ENCODE measurements around the gene POM121.
"Not testable (repeated sequence)": the region's sequence is repeated elsewhere in the genome, so short reads cannot be mapped to it uniquely, and the experiment has no call there.

POM121 gene

DNA sequence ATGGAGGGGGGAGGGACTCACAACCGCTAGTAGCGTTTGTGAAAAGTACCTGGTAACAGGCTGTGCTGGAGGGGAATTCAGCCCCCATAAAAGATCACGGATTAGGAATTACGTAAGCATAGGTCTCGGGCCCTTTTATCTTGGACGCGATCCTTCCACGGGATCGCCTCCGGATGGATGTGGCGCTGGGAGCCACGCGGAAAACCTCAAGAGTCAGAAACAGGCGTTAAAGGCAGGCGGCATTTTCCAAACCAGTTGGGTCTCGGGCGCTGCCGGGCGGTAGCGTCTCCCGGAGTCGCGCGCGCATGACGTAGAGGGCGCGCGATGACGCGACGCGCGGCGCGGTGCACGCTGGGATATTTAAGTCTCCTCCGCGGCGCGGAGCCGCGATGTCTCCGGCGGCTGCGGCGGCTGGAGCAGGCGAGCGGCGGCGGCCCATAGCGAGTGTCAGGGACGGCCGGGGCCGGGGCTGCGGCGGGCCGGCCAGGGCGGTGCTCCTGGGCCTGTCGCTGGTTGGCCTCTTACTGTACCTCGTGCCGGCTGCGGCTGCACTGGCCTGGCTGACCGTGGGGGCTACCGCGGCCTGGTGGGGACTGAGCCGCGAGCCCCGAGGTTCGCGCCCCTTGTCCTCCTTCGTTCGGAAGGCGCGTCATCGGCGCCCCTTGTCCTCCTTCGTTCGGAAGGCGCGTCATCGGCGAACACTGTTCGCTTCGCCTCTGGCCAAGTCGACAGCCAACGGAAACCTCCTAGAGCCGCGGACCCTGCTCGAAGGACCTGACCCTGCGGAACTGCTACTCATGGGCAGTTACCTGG, at the start of gene POM121:
POM121 (plus strand) TSS at position 363 of the 813 bp plus-strand sequence; CDS start at position 390, 27 bp downstream.
- peak; percentile 93 for DNase-seq

DNA sequence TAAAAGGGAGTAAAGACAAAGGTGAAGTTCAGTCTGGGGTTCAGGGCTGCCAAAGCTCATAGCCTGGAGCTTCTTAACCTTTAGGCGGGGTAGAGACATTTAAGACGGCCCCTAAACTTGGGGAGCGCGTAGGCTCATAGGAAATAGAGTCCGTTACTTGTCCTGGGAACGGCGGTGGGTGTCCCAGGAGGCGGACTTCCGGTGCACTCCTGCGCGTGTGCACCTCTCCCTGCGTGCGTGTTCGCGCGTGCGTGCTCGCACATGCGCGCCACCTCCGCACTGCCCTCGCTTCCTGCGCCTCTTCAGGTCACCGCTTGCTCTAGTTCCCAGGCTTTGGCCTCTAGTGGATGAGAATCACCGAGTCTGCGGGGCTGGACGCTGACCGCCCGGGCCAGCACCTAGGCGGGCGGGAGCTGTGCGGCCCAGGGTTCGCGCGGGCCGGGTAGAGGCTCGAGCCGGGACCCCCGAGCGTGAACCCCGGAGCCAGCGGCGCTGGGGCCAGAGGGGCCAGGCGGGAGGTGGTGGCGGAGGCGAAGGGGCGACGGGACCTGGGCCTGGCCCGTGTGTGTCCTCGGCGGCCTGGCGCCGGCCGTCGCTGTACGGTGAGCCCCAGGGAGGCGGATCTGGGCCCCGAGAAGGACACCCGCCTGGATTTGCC, 45.7 kb upstream of the POM121 start:
- peak; percentile 93 for DNase-seq

DNA sequence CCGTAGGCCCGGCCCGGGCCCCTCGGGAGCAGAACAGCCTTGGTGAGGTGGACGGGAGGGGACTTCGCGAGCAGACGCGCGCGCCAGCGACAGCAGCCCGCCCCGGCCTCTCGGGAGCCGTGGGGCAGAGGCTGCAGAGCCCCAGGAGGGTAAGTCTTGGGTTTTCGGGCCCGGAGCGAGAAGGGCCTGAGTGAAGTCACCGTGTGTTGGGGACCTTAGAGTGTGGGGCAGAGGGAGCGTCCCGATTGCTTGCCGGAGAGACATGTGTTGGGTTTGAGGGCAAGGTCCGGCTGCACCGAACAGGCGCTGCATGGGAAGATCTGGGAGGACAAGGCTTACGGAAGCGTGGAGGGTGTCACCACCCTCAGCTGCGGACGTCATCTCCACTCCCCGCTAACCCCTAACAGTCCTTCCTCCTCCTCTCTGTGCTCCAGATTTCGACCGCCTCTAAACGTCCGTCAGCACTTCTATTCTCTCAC, 45.1 kb upstream of the POM121 start:
- peak; percentile 56 for DNase-seq

DNA sequence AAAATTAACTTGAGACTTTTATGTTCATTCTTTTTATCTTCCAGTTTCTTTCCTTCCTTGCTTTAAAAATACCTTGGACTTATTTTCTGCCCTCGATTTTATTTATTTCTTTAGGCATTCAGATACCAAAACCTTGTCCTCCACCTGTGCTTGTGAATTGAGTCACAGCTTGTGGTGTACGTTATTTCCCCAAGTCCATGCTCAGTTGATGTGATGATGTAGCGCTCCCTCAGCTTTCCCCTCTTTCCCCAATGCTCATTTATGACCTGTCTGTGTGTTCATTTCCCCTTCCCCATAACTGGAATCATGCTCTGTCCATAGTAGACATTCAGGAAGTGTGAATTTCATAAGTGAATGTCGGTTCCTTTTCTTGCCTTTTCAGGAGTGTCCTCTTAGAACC, 33.1 kb upstream of the POM121 start:
- DNase-seq: not testable (repeated sequence)

DNA sequence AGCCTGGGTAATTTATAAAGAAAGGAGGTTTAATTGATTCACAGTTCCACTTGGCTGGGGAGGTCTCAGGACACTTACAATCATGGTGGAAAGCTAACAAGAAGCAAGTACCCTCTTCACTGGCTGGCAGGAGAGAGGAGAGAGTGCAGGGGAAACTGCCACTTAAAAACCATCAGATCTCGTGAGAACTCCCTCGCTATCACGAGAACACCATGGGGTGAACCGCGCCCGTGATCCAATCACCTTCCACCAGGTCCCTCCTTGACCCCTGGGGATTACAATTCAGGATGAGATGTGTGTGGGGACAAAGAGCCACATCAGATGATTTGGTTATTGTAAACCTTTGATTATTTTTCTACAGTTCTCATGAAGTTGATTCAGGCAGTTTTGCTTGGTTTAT, 20.2 kb upstream of the POM121 start:
- not testable (repeated sequence) for DNase-seq

DNA sequence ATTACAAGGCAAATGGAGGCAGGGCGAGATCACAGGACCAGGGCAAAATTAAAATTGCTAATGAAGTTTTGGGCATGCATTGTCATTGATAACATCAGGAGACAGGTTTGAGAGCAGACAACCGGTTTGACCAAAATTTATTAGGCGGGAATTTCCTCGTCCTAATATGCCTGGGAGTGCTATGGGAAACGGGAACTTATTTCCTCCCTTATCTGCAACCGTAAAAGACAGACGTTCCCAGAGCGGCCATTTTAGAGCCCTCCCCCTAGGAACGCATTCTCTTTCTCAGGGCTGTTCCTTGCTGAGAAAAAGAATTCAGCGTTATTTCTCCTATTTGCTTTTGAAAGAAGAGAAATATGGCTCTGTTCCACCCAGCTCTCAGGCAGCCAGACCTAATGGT, 16.5 kb upstream of the POM121 start:
- not testable (repeated sequence) for DNase-seq

DNA sequence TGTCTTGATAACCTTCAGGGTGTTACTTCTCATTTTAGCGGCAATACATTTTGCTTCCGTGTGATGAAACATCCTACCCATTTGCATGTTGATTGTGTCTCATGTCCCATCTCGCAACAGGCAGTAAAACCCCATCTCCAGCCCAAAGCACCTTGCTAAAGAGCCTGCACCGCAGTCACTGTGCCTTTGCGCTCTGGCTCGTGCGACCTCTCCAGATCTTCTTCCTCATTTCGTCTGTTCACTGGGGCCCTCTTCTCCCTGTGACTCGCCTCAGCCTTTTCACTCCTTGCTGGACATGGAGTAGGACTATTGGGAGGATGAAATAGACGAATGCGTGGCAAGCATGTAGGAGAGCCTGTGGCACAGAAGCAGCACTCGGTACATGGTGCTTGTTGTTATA, 13.5 kb upstream of the POM121 start:
- DNase-seq: not testable (repeated sequence)

DNA sequence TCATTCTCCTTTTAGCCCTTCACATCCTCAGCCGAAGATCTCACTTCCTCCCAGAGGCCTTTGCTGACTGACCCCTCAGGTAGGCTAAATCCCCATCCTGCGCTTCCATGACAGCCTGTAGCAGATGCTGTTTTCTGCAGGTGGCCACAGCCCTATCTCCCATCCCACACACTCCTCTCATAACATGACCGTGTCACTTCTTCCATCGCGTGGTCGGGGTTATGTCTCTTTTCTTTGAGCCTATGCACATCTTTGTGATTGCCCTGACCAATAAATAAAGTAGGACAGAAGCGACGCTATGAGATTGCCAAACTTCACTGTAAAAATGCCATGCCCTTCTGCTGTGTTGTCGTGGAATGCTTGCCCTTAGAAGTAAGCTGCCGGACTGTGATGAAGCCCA, 11.1 kb upstream of the POM121 start:
- DNase-seq: not testable (repeated sequence)

DNA sequence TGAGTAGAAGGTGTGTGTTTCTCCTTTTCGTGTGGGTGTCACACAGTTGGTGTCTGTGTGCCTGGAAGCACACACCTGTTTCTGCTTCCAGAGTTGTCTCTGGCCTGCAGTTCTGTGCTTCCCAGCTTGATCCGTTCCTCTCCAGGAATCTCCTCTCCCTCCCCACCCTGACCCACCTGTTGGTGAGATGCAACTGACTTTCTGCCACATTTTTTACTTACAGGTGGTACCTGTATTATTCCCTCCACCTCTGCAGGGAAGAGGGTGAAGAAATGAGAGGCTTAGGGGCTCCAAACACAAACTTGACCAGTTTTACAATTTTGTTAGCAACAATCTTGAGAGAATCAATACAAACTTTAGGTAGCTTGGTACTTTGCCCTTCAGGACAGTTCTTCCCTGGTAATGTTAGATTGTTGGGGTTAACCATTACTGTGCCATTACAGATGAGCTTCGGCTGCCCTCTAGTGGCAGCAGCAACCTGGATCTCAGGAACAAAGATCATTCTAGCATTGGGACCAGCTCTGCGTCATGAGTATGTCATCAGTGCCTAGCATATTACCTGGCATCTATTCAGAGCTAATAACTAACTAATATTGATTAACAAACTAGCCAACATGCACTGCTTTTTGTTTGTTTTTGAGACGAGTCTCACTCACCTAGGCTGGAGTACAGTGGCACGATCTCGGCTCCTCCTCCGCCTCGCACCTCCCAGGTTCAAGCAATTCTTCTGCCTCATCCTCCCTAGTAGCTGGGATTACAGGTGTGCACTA, 10.0 kb upstream of the POM121 start:
- DNase-seq: peak; percentile 33

DNA sequence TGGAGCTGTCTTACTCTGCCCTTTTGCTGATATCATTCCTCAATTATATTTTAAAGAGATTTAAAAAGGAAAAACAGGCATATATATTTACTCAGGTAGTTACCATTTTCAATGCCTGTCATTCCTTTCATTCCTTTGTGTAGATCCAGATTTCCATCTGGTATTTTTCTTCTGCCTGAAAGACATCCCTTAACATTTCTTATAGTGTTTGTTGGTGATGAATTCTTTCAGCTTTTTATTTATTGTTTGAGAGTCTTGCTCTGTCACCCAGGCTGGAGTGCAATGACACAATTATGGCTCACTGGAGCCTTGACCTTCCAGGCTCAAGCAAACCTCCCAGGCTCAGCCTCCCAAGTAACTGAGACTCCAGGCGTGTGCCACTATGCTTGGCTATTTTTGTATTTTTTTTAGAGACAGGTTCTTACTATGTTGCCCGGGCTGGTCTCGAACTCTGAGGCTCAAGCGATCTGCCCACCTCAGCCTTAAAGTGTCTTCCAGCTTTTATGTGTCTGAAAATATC, 5.6 kb upstream of the POM121 start:
- DNase-seq: no peak

DNA sequence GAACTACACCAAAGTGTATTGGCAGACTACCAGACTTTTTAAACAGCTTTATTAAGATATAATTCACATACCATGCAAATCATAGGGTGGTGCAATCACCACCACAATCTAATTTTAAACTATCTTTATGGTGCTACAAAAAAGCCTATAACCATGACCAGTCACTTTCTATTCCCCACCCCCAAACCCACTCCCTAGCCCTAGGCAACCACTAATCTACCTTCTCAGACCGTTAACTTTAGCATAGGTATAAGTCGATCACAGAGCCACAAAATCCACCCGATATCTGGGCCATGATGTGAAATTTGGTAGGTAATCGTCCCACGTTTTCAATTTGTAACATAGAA, 536 bp upstream of the POM121 start:
- no peak for DNase-seq

DNA sequence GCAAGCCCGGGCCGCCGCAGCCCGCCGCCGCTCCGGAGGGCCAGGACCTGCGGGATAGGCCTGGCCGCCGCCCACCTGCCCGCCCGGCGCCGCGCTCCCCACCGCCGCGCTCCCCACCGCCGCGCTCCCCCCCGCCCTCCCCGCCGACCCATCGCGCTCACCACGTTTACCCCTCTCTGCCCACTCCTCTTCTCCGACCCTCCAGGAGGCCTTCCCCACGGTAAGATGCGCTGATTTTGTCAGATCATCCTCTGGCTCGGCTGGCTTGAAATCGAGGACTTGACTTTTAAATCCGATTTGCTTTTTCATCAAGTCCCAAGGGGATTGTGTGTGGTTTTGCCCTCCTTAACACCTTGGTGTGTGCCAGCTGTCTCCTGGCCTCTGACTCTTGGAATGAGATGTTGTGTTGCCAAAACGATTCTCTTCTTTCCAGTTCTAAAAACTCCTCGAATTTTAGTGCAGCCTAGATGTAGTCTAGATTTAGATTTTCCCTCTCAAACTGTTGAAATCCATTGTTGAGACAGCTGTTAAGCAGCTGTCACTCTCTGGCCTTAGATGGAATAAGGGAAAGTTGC, 738 bp downstream of the POM121 start:
- DNase-seq: peak; percentile 14

DNA sequence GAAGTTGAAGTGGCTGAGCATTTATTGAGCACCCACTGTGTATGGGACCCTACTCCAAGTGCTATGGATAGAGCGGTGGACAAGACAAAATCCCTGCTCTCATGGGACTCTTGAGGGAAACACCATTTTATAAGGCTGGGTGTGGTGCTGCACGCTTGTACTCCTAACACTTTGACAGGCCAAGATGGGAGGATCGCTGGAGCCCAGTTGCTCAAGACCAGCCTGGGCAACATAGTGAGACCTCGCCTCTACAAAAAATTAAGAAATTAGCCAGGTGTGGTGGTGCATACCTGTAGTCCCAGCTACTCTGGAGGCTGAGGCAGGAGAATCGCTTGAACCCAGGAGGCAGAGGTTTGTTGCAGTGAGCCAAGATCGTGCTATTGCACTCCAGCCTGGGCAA, 2.9 kb downstream of the POM121 start:
- DNase-seq: not testable (repeated sequence)

DNA sequence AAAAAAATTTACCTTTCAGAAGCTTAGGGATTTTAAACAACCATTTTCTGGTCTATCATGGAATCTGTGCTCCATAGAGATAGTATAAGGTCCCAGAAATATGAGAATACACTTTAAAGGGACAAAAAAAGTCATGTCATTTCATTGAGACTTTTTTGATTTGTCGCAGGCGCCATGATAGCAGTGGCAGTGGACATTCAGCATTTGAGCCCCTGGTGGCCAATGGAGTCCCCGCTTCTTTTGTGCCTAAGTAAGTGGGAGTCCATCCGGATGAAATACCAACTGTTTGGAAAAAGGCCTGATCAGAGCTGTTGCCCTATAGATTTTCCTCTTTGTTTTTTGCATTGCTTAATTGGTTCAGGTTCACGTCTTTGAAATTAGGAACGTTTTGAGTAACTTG, 3.3 kb downstream of the POM121 start:
- DNase-seq: not testable (repeated sequence)

DNA sequence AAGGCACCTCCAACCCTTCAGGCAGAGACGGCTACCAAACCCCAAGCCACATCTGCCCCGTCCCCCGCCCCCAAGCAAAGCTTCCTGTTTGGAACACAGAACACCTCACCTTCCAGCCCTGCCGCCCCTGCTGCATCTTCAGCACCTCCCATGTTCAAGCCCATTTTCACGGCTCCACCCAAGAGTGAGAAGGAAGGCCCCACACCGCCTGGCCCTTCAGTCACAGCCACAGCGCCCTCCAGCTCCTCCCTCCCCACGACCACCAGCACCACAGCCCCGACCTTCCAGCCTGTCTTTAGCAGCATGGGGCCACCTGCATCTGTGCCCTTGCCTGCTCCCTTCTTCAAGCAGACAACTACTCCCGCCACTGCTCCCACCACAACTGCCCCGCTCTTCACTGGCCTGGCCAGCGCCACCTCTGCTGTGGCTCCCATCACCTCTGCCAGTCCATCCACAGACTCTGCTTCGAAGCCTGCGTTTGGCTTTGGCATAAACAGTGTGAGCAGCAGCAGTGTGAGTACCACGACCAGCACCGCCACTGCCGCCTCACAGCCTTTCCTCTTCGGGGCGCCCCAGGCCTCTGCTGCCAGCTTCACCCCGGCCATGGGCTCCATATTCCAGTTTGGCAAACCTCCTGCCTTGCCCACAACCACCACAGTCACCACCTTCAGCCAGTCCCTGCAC, 17.3 kb downstream of the POM121 start:
- DNase-seq: not testable (repeated sequence)

DNA sequence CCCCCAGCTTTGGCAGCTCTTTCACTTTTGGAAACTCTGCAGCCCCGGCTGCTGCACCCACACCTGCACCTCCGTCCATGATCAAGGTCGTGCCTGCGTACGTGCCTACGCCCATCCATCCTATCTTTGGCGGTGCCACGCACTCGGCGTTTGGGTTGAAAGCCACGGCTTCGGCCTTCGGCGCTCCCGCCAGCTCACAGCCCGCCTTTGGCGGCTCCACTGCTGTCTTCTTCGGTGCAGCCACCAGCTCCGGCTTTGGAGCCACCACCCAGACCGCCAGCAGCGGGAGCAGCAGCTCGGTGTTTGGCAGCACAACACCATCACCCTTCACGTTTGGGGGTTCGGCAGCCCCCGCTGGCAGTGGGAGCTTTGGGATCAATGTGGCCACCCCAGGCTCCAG, 18.1 kb downstream of the POM121 start:
- DNase-seq: not testable (repeated sequence)

DNA sequence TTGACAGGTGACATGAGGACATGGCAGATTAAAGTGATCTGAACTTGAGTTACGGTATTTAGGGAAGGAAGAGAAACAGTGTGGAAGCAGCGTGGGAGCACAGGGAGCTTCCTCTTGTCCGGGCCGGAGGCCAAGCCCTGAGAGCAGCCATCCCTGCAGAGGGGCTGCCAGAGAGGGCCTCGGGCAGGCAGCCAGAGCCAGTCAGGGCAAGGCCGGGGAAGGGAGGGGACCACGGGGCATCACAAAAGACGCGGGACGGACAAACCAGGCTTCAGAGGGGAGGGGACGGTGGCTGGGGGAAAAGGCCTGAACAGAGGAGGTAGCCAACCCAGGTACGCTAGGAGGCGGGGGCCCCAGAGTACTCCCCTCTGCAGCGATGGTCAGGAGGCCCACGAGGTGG, 20.0 kb downstream of the POM121 start:
- DNase-seq: not testable (repeated sequence)

DNA sequence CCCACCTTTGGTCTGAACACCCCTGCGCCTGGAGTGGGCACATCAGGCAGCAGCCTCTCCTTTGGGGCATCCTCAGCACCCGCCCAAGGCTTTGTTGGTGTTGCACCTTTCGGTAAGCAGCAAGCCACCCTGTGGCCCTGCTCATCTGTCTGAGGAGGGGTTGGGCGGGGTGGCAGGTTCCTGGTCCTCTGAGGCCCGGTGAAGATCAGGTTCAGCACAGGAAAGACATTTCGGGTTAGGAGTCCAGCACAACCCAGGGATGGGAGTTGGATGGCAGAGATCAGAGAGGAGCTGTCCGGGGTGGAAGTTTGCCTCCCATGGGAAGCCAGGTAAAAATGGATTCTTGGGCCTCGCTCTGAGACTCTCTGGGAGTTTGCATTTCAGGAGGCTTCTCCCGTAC, 20.7 kb downstream of the POM121 start:
- DNase-seq: not testable (repeated sequence)

DNA sequence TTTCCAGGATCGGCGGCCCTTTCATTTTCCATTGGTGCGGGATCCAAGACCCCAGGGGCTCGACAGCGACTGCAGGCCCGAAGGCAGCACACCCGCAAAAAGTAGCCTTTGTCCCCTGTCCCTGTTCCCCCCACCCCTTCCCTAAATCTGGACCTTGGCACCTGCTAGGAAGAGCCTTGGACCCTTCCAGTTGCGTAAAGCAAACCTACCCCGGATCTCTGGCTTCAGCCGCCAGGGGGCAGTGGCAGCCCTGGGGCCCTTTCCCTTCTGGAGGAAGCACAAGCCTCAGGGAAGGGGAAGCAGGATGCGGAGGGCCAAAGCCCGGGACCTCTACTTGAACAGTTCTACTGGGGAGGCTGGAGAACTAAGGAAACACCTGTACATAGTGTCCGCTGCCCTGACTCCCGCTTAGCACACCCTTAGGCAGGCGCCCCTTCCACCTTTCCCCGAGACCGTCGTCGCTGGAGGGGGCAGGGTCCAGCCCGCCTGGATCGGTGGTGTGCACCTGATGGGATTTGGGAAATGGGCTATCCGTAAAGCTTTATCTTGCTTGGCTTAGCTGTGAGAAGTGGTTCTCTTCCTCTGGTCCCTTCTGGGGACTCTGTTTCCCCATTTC, 21.3 kb downstream of the POM121 start:
- DNase-seq: not testable (repeated sequence)

DNA sequence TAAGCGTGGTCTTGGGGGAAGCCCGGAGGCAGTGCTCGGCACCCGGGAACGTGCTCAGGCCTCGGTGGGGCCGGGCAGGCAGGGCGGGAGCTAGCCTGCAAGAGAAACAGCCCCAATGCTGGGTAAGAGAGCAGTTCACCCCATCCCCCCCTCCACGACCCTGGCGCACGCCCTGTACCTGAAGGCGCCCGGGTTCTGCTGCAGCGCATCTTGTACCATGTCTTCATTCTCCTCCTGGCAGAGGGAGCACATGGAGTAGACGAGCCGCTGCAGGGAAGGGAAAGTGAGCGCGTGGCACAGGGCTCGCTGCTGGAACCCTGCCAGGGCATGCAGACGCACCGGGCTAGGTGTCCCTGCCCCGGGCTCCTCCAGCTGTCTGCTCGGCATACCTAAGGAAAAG, 23.8 kb downstream of the POM121 start:
- DNase-seq: not testable (repeated sequence)

DNA sequence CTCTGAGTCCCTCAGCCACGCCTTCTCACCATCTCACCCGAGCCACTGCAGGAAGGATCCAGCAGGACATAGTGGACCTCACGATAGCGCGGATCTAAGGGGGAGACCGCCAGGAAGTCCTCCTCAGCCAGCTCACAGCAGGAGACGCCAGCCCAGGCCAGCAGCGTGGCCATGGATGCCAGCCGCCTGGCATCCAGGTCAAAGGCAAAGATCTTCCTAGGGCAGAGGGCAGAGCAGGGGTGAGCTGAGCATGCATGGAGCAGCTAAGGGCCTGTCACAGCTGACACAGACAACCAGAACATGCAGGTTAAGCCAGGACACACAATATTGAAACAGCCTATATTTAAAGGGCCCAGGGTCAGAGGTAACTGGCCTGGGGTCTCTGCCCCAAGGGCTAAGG, 24.4 kb downstream of the POM121 start:
- not testable (repeated sequence) for DNase-seq

DNA sequence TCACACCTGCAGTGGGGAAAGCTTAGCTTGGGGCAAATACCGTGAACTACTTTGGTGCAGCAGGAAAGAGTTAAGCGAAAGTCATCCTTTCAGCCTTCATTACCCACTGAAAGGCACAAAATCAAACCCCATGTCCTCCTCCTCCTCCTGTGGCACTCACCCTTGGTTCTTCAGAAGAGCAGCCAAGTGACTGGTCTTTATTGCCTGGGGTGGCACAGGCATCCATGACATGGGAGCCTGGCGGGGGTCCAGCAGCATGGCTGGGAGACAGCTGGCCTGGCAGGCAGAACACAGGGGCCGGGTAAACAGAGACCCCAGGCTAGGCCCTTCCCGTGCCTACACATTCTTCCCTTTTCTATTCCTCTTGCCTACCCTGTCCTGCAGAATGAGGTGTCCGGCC, 24.8 kb downstream of the POM121 start:
- not testable (repeated sequence) for DNase-seq

Data from retina (tissue), 1 donor.